ENCODE data around the gene ATF7IP2. TPM values are rescaled to one million over a fixed set of nuclear protein-coding genes. Genes with fewer than 3 reads are reported as not detected.

ATF7IP2 gene
- total and polyA plus RNA-seq, 2 donors (not counting 3 experiments of a cell fraction or from before 2014, with no cell fraction given), result 9.7 to 14.6 TPM

- dilution Hi-C loops (cut with MboI; ENCODE audit: extremely low pct_ligation_motif_present, low sequenced_read_pairs) (no loop called here), intact Hi-C loops (cut with micrococcal nuclease) (no loop called here)
- Histone ChIP-seq H3K27ac (ENCODE audit: insufficient read depth, low read depth, low read length) (no peak overlapping the region), H3K4me2 (ENCODE audit: insufficient read depth, low read length) (no peak overlapping the region), H3K4me3 (replicated peaks in 1 of 3; ENCODE audit: insufficient read depth in 1 of 3, low read depth in 1 of 3, low read length in 3 of 3) (no peak overlapping the region), H3K9me3 (replicated peaks; ENCODE audit: control insufficient read depth, insufficient read depth, low read length) (no peaks in the 10 kb centered on the region), H3K9me1 (replicated peaks; ENCODE audit: control insufficient read depth, extremely low read depth, insufficient read depth, low read length) (no peaks in the 10 kb centered on the region), H2AFZ (ENCODE audit: low read depth, low read length) (no peak overlapping the region), H3K27me3 (ENCODE audit: control insufficient read depth in 2 of 2, insufficient read depth in 2 of 2, low read length in 2 of 2) (no peaks in the 10 kb centered on the region), H4K20me1 (replicated peaks; ENCODE audit: control insufficient read depth, extremely low read depth, insufficient read depth, low read length) (no peaks in the 10 kb centered on the region), H3K4me1 (ENCODE audit: control insufficient read depth, extremely low read depth, insufficient read depth, low read length) (no peaks in the 10 kb centered on the region), H3K9ac (replicated peaks; ENCODE audit: extremely low read depth, insufficient read depth, low read length) (no peak overlapping the region), H3K36me3 (ENCODE audit: control insufficient read depth in 2 of 2, extremely low read depth in 1 of 2, insufficient read depth in 2 of 2, low read length in 2 of 2) (no peaks in the 10 kb centered on the region), H3K79me2 (ENCODE audit: control insufficient read depth, insufficient read depth, low read length) (no peaks in the 10 kb centered on the region)
- ChIA-PET POLR2A (no interaction called here), CTCF (no interaction called here)
- no peak for TF ChIP-seq FOS (IDR thresholded peaks at IDR 0.05; ENCODE audit: borderline replicate concordance, insufficient read depth, low read length)
- TF ChIP-seq EZH2 (IDR thresholded peaks at IDR 0.05; ENCODE audit: borderline replicate concordance, low read depth, low read length, severe bottlenecking), result no peak
- TF ChIP-seq MAX (IDR thresholded peaks at IDR 0.05; ENCODE audit: insufficient read depth, insufficient read length), result no peak
- TF ChIP-seq JUN (IDR thresholded peaks at IDR 0.05; ENCODE audit: borderline replicate concordance, insufficient read depth, insufficient read length, low read depth), result no peak
- no peak for TF ChIP-seq POLR2A (IDR thresholded peaks at IDR 0.05; ENCODE audit: low read depth, low read length)
- TF ChIP-seq MYC (IDR thresholded peaks at IDR 0.05; ENCODE audit: low read depth, low read length), result no peak
- TF ChIP-seq GATA2 (IDR thresholded peaks at IDR 0.05; ENCODE audit: insufficient read depth, insufficient read length, low read depth, low read length), result no peak
- TF ChIP-seq POLR2AphosphoS5 (IDR thresholded peaks at IDR 0.05; ENCODE audit: insufficient read depth, low read depth, low read length), result no peak
- no peak for FAIRE-seq
- no peak for DNase-seq (ENCODE audit: low read depth, low spot score)
- BruUV-seq (replicated peaks), result no TSS peak
These were observed 115.3 kb downstream of the ATF7IP2 start for GRCh38 chr16:10501016-10501607.

- Histone ChIP-seq H3K9me1 (replicated peaks; ENCODE audit: control insufficient read depth, extremely low read depth, insufficient read depth, low read length) (no peaks in the 10 kb centered on the region), H4K20me1 (replicated peaks; ENCODE audit: control insufficient read depth, extremely low read depth, insufficient read depth, low read length) (no peaks in the 10 kb centered on the region), H3K27me3 (ENCODE audit: control insufficient read depth in 2 of 2, insufficient read depth in 2 of 2, low read length in 2 of 2) (no peaks in the 10 kb centered on the region), H3K27ac (ENCODE audit: insufficient read depth, low read depth, low read length) (no peak overlapping the region), H3K4me1 (ENCODE audit: control insufficient read depth, extremely low read depth, insufficient read depth, low read length) (no peaks in the 10 kb centered on the region), H3K79me2 (ENCODE audit: control insufficient read depth, insufficient read depth, low read length) (no peaks in the 10 kb centered on the region), H3K4me3 (replicated peaks in 1 of 3; ENCODE audit: insufficient read depth in 1 of 3, low read depth in 1 of 3, low read length in 3 of 3) (no peak overlapping the region), H3K4me2 (ENCODE audit: insufficient read depth, low read length) (no peak overlapping the region), H2AFZ (ENCODE audit: low read depth, low read length) (no peak overlapping the region), H3K9me3 (replicated peaks; ENCODE audit: control insufficient read depth, insufficient read depth, low read length) (no peaks in the 10 kb centered on the region), H3K9ac (replicated peaks; ENCODE audit: extremely low read depth, insufficient read depth, low read length) (no peak overlapping the region), H3K36me3 (ENCODE audit: control insufficient read depth in 2 of 2, extremely low read depth in 1 of 2, insufficient read depth in 2 of 2, low read length in 2 of 2) (no peaks in the 10 kb centered on the region)
- ChIA-PET POLR2A (no interaction called here), CTCF (interaction anchor here (0.7 to 2.4 kb wide), 4 partner anchors 12 to 428 kb away, joined by 3 to 18 read pairs (median 4); no protein-coding TSS in a partner anchor)
- dilution Hi-C loops (cut with MboI; ENCODE audit: extremely low pct_ligation_motif_present, low sequenced_read_pairs), result no loop called here
- FAIRE-seq (no peak), DNase-seq (ENCODE audit: low read depth, low spot score) (no peak)
- no TSS peak for BruUV-seq (replicated peaks)
- no peak for TF ChIP-seq POLR2A (IDR thresholded peaks at IDR 0.05; ENCODE audit: low read depth, low read length)
- TF ChIP-seq FOS (IDR thresholded peaks at IDR 0.05; ENCODE audit: borderline replicate concordance, insufficient read depth, low read length), result no peak
- no peak for TF ChIP-seq GATA2 (IDR thresholded peaks at IDR 0.05; ENCODE audit: insufficient read depth, insufficient read length, low read depth, low read length)
- TF ChIP-seq POLR2AphosphoS5 (IDR thresholded peaks at IDR 0.05; ENCODE audit: insufficient read depth, low read depth, low read length), result no peak
- no peak for TF ChIP-seq JUN (IDR thresholded peaks at IDR 0.05; ENCODE audit: borderline replicate concordance, insufficient read depth, insufficient read length, low read depth)
- TF ChIP-seq CTCF (IDR thresholded peaks at IDR 0.05; ENCODE audit: extremely low read depth in 1 of 2, insufficient read depth in 1 of 2, low read depth in 1 of 2, low read length in 2 of 2), result no peak
- no peak for TF ChIP-seq MYC (IDR thresholded peaks at IDR 0.05; ENCODE audit: low read depth, low read length)
- no peak for TF ChIP-seq MAX (IDR thresholded peaks at IDR 0.05; ENCODE audit: insufficient read depth, insufficient read length)
- TF ChIP-seq EZH2 (IDR thresholded peaks at IDR 0.05; ENCODE audit: borderline replicate concordance, low read depth, low read length, severe bottlenecking), result no peak
- intact Hi-C loops (cut with micrococcal nuclease), result no loop called here
These were observed 116.9 kb downstream of the ATF7IP2 start for GRCh38 chr16:10502776-10503175.
